Epithelial cell of esophagus (primary cell): ENCODE results near the gene SHH.

Source experiments
- DNase-seq: peaks from one replicate; pipeline ENCODE4 v3.0.0; 2010; ENCODE audit warnings: low read depth
- H3K4me3 ChIP-seq: 2 replicates; pipeline ENCODE4 v1.5.1; 2011; ENCODE audit warnings: mild to moderate bottlenecking, low read length, control low read depth
- TF ChIP-seq, protein P1 (sequence below): IDR thresholded peaks from 2 replicates; pipeline ENCODE4 v1.5.1; 2011; ENCODE audit warnings: low read depth, mild to moderate bottlenecking, low read length, control low read depth, inconsistent platforms; ENCODE audit not compliant: insufficient read depth; ENCODE audit errors: missing control alignments

SHH gene

DNA sequence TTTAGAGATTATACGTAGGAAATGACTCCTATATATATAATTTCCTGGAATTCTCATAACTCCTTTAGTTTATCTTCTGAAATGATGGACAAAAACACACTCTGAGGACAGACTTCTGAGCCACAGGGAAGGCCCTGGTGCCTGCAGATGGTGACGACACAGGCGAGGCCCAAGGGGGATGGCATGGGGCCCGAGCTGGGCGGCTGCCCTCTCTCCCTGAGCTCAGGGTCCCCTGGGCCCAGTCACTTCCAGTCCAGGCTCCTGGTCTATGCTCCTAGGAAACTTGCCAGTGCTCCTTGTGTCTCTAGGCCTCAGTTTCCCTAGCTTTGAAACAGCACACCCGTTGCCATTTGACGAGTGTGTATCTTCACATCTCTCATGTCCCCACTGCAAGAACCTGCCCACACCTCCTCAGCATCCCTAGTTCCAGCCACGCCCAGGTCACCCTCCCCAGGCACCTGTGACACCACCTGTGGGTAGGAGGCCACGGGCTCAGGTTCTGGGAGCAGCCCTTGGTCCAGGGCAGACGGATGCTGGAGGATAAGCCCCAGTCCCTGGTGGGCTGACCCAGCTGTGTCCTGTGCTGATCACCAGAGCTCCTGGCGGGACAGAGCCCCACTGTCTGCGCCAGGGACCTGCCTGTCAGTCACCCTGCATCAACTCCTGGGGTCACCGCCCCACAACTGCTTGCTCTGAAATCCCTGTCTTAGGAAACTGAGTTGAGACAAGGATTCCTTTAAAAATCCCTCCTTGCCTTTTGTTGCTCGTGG, 23.4 kb upstream of the SHH start:
- TF ChIP-seq, protein P1, sequence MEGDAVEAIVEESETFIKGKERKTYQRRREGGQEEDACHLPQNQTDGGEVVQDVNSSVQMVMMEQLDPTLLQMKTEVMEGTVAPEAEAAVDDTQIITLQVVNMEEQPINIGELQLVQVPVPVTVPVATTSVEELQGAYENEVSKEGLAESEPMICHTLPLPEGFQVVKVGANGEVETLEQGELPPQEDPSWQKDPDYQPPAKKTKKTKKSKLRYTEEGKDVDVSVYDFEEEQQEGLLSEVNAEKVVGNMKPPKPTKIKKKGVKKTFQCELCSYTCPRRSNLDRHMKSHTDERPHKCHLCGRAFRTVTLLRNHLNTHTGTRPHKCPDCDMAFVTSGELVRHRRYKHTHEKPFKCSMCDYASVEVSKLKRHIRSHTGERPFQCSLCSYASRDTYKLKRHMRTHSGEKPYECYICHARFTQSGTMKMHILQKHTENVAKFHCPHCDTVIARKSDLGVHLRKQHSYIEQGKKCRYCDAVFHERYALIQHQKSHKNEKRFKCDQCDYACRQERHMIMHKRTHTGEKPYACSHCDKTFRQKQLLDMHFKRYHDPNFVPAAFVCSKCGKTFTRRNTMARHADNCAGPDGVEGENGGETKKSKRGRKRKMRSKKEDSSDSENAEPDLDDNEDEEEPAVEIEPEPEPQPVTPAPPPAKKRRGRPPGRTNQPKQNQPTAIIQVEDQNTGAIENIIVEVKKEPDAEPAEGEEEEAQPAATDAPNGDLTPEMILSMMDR, result no peak
- no peak for DNase-seq
- H3K4me3 ChIP-seq, result no peak overlapping the region

DNA sequence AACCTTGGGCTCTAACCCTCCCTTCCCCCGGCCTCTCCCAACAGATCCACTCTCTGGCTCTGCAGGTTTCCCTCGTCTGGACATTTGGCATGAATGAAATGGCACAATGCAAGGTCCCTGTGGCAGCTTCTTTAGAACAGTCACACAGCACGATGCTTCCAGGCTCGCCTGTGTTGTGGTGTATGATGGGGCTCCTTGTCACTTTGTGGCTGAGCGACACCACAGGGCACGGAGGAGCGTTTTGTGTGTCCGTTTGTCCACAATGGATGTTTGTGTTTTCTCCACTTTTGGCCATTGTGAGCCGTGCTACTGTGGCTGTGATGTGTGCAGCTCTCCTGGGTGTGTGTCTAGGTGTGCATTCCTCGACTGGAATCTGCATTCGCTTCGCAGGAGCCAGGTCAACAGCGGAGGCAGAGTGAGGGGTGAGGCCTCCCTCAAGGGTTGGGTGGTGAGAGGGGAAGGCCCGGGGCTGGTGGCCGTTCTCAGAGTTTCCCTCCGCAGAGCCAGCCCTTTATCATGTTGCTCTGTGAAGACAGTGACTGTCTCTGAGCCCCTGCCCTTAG, 22.3 kb upstream of the SHH start:
- H3K4me3 ChIP-seq, result no peak overlapping the region
- TF ChIP-seq, protein P1, result no peak
- DNase-seq, result no peak

DNA sequence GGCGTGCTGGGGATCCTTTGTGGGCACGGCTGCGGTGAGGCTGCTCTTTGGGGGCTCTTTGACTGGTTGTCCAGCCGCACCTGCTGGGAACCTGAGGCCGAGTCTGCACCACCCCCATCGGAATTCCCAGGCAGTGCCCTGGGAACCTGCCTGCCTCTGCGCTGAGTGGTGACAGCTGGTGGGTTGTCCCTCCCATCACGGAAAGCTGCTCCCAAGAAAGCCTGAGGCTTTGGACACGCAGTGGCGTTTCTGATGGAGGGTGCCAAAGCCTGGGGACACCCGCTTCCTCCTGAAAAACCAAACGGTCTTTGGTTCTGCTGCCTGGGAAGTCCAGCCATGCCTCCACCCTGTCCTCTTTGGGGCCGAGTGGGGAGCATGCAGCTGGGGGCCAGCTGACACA, 21.4 kb upstream of the SHH start:
- no peak overlapping the region for H3K4me3 ChIP-seq
- TF ChIP-seq, protein P1, result no peak
- no peak for DNase-seq

DNA sequence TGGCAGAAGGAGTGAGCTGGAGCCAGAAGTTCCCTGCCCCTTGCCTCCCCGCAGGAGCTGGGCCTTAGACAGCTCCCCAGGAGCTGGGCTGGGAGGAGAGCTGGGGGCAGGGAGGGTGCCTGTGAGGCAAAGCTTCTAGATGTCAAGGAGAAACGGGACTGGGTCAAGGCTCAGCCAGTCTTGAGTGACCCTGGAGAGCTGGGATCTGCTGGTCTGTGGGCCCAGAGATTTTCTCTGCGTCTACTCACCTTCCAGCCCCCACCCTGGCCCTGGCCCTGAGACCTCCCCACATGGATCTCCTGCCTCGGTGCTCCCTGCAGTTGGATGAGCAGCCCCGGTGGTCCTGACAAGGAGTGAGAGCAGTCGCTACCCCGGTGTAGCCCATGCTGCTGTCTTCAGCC, 20.3 kb upstream of the SHH start:
- no peak overlapping the region for H3K4me3 ChIP-seq
- DNase-seq, result no peak
- TF ChIP-seq, protein P1, result no peak

DNA sequence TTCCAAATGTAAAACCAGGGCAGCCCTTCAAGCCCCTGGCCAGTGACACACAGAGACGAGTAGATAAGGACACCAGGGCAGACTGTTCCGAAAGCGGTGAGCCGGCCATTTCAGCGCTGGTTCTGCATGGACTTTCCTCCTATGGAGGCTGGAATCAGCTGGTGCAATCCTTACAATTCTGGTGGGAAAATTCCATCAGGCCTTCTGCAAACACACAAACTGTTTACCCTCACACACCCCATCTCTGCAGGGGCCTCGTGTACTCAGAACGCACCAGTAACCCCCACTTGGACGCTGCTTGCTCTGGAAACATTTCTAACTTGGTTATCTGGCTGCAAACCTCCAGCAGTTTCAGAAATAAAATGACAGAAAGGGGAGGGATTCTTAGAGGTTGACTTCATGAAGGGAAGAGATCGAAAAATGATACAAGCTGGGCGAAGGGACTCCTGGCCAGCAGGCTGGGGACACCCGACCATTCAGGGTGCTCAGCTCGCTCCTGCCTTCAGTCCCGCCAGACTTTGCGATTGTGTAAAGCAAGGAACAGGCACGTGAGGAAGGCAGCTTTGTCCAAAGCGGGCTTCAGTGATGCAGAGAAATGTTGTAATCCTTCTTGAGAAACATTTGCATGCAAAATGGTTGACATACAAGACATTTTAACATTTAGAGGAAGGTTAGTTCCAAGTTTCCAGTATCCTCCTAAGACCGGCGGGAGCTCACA, 19.7 kb upstream of the SHH start:
- TF ChIP-seq, protein P1, result no peak

DNA sequence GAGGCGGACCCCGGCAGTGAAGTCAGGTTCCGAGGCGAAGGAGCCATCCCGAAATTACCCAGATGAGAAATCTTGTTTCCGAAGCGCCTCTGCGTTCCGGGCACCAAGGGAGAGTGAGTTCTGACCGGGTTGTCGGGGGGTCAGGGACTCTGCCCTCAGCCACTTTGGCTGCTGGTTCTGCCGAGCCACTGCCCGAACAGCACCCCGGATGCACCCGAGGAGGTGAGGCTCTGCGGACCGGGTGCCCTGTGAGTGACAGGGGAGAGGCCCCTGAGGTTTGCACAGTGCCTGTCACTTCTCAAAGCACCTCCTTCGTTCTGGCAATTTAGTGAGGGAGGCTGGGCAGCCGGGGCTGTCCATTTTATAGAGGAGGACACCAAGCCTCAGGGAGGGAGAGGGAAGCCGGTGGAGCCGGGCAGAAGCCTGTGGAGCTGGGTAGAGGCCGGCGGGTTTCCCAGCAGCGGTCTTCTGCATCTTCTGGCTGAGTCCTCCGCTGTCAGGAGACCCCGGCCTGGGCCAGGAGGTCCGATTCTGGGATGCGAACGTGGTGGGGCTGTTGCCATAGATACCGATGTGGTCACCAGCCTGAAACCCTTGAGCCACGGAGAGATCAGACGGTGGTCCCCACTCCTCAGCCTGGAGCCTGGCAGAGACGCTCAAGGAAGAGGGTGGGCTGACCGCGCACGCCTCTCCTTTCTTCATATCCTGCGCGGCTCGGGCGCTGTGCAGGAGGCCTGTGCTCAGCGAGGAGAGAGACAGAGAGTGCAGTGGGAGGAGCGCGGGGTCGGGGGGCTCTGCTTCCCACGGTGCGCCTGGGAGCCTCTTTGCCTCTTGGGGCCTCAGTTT, 18.9 kb upstream of the SHH start:
- TF ChIP-seq, protein P1, result no peak
- H3K4me3 ChIP-seq, result no peak overlapping the region
- DNase-seq, result no peak

More for the DNA sequence above, 19.7 kb upstream of the SHH start:
- no peak for DNase-seq
- no peak overlapping the region for H3K4me3 ChIP-seq
